ENCODE results near the gene FARS2. TPM values are rescaled to one million over a fixed set of nuclear protein-coding genes. Genes with fewer than 3 reads are reported as not detected.

Gene FARS2
- total RNA-seq, 1 donor from 2014 or later = 23.3 TPM

GRCh38 chr6:5671601-5672559, 410.6 kb downstream of the FARS2 start:
- peak overlapping the region; percentile 37 for H3K27ac Mint-ChIP-seq (ENCODE audit: unreplicated experiment)
- no peak for TF ChIP-seq CTCF (conservative IDR thresholded peaks at IDR 0.05)
- H3K9me3 Mint-ChIP-seq = no peaks in the 10 kb centered on the region
- DNase-seq (ENCODE audit: low read depth, low spot score) = no peak
- H3K4me1 Mint-ChIP-seq = peaks cover 18% of the 10 kb centered on the region
- no peak overlapping the region for H3K4me3 Mint-ChIP-seq
- H3K36me3 Mint-ChIP-seq (ENCODE audit: low read depth) = no peaks in the 10 kb centered on the region
- H3K27me3 Mint-ChIP-seq (ENCODE audit: low read depth) = no peaks in the 10 kb centered on the region

GRCh38 chr6:5672581-5673011, 411.3 kb downstream of the FARS2 start:
- no peak for DNase-seq (ENCODE audit: low read depth, low spot score)
- H3K4me1 Mint-ChIP-seq = peaks cover 18% of the 10 kb centered on the region
- no peak overlapping the region for H3K4me3 Mint-ChIP-seq
- H3K36me3 Mint-ChIP-seq (ENCODE audit: low read depth) = no peaks in the 10 kb centered on the region
- H3K27me3 Mint-ChIP-seq (ENCODE audit: low read depth) = no peaks in the 10 kb centered on the region
- TF ChIP-seq CTCF (conservative IDR thresholded peaks at IDR 0.05) = no peak
- no peak overlapping the region for H3K27ac Mint-ChIP-seq (ENCODE audit: unreplicated experiment)
- H3K9me3 Mint-ChIP-seq = no peaks in the 10 kb centered on the region

GRCh38 chr6:5673019-5673790, 411.9 kb downstream of the FARS2 start:
- no peak for DNase-seq (ENCODE audit: low read depth, low spot score)
- no peaks in the 10 kb centered on the region for H3K27me3 Mint-ChIP-seq (ENCODE audit: low read depth)
- H3K27ac Mint-ChIP-seq (ENCODE audit: unreplicated experiment) = peak overlapping the region; percentile 32
- H3K4me1 Mint-ChIP-seq = peaks cover 18% of the 10 kb centered on the region
- no peak for TF ChIP-seq CTCF (conservative IDR thresholded peaks at IDR 0.05)
- no peaks in the 10 kb centered on the region for H3K36me3 Mint-ChIP-seq (ENCODE audit: low read depth)
- no peaks in the 10 kb centered on the region for H3K9me3 Mint-ChIP-seq
- H3K4me3 Mint-ChIP-seq = no peak overlapping the region

- Mint-ChIP-seq H3K4me3 (no peak overlapping the region), H3K9me3 (no peaks in the 10 kb centered on the region), H3K4me1 (peaks cover 18% of the 10 kb centered on the region), H3K27me3 (ENCODE audit: low read depth) (no peaks in the 10 kb centered on the region), H3K36me3 (ENCODE audit: low read depth) (no peaks in the 10 kb centered on the region), H3K27ac (ENCODE audit: unreplicated experiment) (no peak overlapping the region)
- DNase-seq (ENCODE audit: low read depth, low spot score) = no peak
- TF ChIP-seq CTCF (conservative IDR thresholded peaks at IDR 0.05) = no peak
These were observed 412.8 kb downstream of the FARS2 start for GRCh38 chr6:5674141-5674540.

- no peaks in the 10 kb centered on the region for H3K27me3 Mint-ChIP-seq (ENCODE audit: low read depth)
- H3K4me3 Mint-ChIP-seq = no peak overlapping the region
- no peak for DNase-seq (ENCODE audit: low read depth, low spot score)
- no peak for TF ChIP-seq CTCF (conservative IDR thresholded peaks at IDR 0.05)
- H3K9me3 Mint-ChIP-seq = no peaks in the 10 kb centered on the region
- peaks cover 24% of the 10 kb centered on the region for H3K4me1 Mint-ChIP-seq
- H3K36me3 Mint-ChIP-seq (ENCODE audit: low read depth) = no peaks in the 10 kb centered on the region
- H3K27ac Mint-ChIP-seq (ENCODE audit: unreplicated experiment) = no peak overlapping the region
These were observed 413.4 kb downstream of the FARS2 start for GRCh38 chr6:5674721-5675120.

All from neural crest cell (in vitro differentiated cells).